Muscle layer of colon (tissue), 2 donors: ENCODE measurements around the gene GPR22.

Experiments used
- H3K27ac ChIP-seq: one replicate; pipeline ENCODE4 v1.7.0; 2013; ENCODE audit warnings: low read depth, mild to moderate bottlenecking, low read length, moderate library complexity
- H3K27me3 ChIP-seq, 2 donors: one replicate each; pipeline ENCODE4 v1.7.0; 2013; ENCODE audit warnings: low read length in 2 of 2, mild to moderate bottlenecking in 2 of 2; ENCODE audit not compliant: insufficient read depth in 2 of 2, control insufficient read depth in 1 of 2
- H3K36me3 ChIP-seq: one replicate; pipeline ENCODE4 v1.7.0; 2013; ENCODE audit warnings: mild to moderate bottlenecking, low read length; ENCODE audit not compliant: insufficient read depth
- H3K4me1 ChIP-seq: one replicate; pipeline ENCODE4 v1.7.0; 2013; ENCODE audit warnings: mild to moderate bottlenecking, low read length; ENCODE audit not compliant: insufficient read depth
- H3K4me3 ChIP-seq, 2 donors: one replicate each; pipeline ENCODE4 v1.7.0; 2013; ENCODE audit warnings: low read length in 2 of 2, low read depth in 1 of 2, mild to moderate bottlenecking in 1 of 2, moderate library complexity in 1 of 2
- H3K9ac ChIP-seq: one replicate; pipeline ENCODE4 v1.7.0; 2013; ENCODE audit warnings: low read length
- H3K9me3 ChIP-seq: one replicate; pipeline ENCODE4 v1.7.0; 2013; ENCODE audit warnings: mild to moderate bottlenecking, low read length
- donor health status: abdominal sarcoma.
- donor health status: Adenocarcinoma of cecum.

The GPR22 gene

DNA sequence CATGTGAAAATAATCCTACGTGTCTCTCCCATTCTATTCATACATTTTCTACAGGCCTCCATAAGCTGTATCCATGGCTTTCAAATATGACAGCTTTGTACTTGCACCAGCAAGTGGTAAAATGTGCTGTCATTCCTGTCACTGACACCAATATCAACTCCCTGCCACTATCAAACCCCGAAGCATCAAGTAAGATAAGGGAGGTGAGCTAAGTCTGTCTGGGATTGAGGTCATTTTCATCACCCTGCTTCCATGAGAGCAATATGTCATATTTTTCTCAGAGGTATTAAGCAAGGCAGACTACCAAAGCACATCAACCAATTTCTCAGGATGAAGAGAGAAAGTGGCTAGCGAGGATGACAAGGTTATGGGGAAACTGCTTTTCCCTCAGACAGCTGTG is 11.1 kb downstream of the GPR22 start:
- H3K9me3 ChIP-seq, result no peaks in the 10 kb centered on the region
- no peak overlapping the region for H3K4me3 ChIP-seq
- H3K36me3 ChIP-seq, result no peaks in the 10 kb centered on the region
- H3K27ac ChIP-seq, result no peak overlapping the region
- no peak overlapping the region for H3K9ac ChIP-seq
- H3K27me3 ChIP-seq, result no peaks in the 10 kb centered on the region
- H3K4me1 ChIP-seq, result no peaks in the 10 kb centered on the region

DNA sequence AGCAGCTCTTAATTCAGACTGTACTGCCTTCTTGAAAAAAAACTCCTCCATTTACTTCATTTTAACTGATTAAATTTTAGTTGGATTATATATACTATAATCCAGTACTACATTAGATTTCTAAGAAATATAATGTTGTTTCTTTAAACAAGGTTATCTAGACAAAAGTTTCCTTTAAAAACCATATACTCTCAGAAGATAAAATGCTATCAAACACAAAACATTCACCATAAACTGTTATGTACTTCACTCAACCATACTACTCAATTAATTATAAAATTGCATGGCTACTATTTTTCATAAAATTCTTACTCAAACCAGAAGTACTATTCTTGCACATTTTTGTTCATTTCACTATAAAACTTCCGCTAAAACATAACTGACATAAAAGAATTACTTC is 12.7 kb downstream of the GPR22 start:
- Histone ChIP-seq H3K27me3 (no peaks in the 10 kb centered on the region), H3K4me3 (no peak overlapping the region), H3K9me3 (no peaks in the 10 kb centered on the region), H3K36me3 (no peaks in the 10 kb centered on the region), H3K4me1 (no peaks in the 10 kb centered on the region), H3K9ac (no peak overlapping the region), H3K27ac (no peak overlapping the region)

DNA sequence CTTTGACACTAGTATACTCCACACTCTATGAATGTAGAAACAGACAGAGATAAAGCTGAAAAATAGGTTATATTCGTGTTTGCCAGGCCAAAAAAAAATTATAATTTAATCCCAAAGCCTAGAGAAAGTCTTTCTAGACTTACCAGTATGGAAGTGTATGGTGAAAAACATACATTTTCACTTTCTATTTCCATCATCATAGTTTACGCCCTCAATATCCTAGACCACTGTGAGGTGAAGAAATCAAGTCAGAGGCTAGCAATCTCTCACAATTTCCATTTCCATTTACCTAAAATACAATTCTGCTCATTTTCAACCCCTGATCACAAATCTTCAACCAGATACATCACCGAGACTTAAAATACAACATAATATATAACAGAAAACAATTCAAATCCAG is 16.2 kb downstream of the GPR22 start:
- Histone ChIP-seq H3K27ac (no peak overlapping the region), H3K9ac (no peak overlapping the region), H3K4me3 (no peak overlapping the region), H3K4me1 (no peaks in the 10 kb centered on the region), H3K36me3 (no peaks in the 10 kb centered on the region), H3K9me3 (no peaks in the 10 kb centered on the region), H3K27me3 (no peaks in the 10 kb centered on the region)

DNA sequence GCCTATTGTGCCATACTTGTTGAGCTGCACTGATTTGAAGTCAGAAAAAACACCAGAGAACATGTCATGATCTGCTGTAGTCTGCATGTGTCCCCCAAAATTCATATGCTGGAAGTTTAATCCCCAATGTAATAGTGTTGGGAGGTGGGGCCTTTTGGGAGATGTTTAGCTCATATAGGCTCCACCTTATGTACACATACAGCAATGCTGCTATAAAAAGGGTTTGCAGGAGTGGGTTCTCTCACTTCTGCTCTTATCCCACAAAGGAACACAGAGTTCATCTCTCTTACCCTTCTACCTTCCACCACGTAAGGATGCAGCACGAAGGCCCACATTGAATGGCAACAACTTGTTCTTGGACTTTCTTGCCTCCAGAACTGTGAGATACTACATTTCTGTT is 23.0 kb downstream of the GPR22 start:
- H3K27ac ChIP-seq, result no peak overlapping the region
- H3K27me3 ChIP-seq, result no peaks in the 10 kb centered on the region
- H3K9me3 ChIP-seq, result no peaks in the 10 kb centered on the region
- no peak overlapping the region for H3K4me3 ChIP-seq
- no peaks in the 10 kb centered on the region for H3K36me3 ChIP-seq
- no peak overlapping the region for H3K9ac ChIP-seq
- no peaks in the 10 kb centered on the region for H3K4me1 ChIP-seq

GRCh38 chr7:107494315-107494751 is 24.5 kb downstream of the GPR22 start:
- Histone ChIP-seq H3K9ac (no peak overlapping the region), H3K36me3 (no peaks in the 10 kb centered on the region), H3K27ac (no peak overlapping the region), H3K4me1 (no peaks in the 10 kb centered on the region), H3K4me3 (no peak overlapping the region), H3K9me3 (no peaks in the 10 kb centered on the region), H3K27me3 (no peaks in the 10 kb centered on the region)

DNA sequence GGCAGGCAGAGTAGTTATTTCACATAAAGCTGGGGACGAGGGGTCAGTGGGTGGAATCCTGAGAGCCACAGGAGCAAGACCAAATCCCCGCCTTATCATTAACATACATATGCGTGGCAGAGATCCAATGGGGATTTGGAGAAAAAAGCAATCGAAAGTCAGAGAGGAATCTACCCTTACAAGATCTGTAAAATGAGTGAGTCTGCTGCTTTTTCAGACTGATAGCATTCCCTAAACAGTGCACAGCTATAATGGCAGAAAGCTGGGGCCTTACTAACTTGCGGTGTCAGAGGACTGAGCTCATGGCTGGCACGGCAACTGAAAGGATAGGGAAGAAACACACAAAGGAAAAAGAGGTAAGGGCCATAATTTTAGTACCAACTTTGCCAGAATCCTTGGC is 25.0 kb downstream of the GPR22 start:
- Histone ChIP-seq H3K9me3 (no peaks in the 10 kb centered on the region), H3K4me3 (no peak overlapping the region), H3K36me3 (no peaks in the 10 kb centered on the region), H3K9ac (no peak overlapping the region), H3K27me3 (no peaks in the 10 kb centered on the region), H3K4me1 (no peaks in the 10 kb centered on the region), H3K27ac (no peak overlapping the region)

GRCh38 chr7:107495516-107495915 is 25.7 kb downstream of the GPR22 start:
- Histone ChIP-seq H3K4me1 (no peaks in the 10 kb centered on the region), H3K36me3 (no peaks in the 10 kb centered on the region), H3K9ac (no peak overlapping the region), H3K27me3 (no peaks in the 10 kb centered on the region), H3K4me3 (no peak overlapping the region), H3K27ac (no peak overlapping the region), H3K9me3 (no peaks in the 10 kb centered on the region)

DNA sequence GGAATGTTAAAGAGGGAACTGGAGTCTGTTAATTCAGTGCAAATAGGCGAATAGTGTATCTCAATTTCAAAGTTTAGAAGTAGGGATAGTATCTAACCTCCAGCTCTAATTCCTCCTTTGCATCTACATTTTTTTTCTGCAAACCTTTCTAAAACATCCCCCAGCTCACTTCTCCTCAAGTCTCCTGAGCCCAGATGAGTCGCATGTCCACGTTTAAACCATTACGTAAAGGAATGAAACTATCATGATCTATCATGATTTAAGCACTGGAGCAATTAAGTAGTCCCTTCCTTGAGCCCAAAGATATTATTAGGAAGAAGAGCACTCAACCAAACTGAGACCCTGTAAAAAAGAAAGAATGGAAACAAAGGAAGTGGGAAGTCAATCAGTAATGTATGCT is 29.9 kb downstream of the GPR22 start:
- Histone ChIP-seq H3K4me3 (no peak overlapping the region), H3K27ac (no peak overlapping the region), H3K9me3 (no peaks in the 10 kb centered on the region), H3K4me1 (no peaks in the 10 kb centered on the region), H3K36me3 (no peaks in the 10 kb centered on the region), H3K27me3 (no peaks in the 10 kb centered on the region), H3K9ac (no peak overlapping the region)

- Histone ChIP-seq H3K9me3 (no peaks in the 10 kb centered on the region), H3K9ac (no peak overlapping the region), H3K27ac (no peak overlapping the region), H3K27me3 (no peaks in the 10 kb centered on the region), H3K36me3 (no peaks in the 10 kb centered on the region), H3K4me1 (no peaks in the 10 kb centered on the region), H3K4me3 (no peak overlapping the region)
Measured at GRCh38 chr7:107501593-107501992, 31.7 kb downstream of the GPR22 start.

DNA sequence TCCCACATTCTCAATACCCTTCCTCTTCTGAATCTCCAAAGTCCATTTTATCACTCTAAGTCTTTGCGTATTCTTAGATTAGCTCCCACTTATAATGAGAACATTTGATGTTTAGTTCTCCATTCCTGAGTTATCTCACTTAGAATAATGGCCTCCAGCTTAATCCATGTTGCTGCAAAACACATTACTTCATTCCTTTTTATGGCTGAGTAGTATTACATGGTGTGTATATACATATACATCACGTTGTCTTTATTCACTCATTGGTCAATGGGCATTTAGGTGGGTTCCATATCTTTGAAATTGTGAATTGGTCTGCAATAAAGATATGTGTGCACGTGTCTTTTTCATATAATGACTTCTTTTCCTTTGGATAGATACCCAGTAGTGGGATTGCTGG is 32.3 kb downstream of the GPR22 start:
- Histone ChIP-seq H3K27me3 (no peaks in the 10 kb centered on the region), H3K9ac (no peak overlapping the region), H3K4me3 (no peak overlapping the region), H3K9me3 (no peaks in the 10 kb centered on the region), H3K36me3 (no peaks in the 10 kb centered on the region), H3K4me1 (no peaks in the 10 kb centered on the region), H3K27ac (no peak overlapping the region)

GRCh38 chr7:107502797-107503196 is 32.9 kb downstream of the GPR22 start:
- no peaks in the 10 kb centered on the region for H3K4me1 ChIP-seq
- no peaks in the 10 kb centered on the region for H3K27me3 ChIP-seq
- no peak overlapping the region for H3K4me3 ChIP-seq
- H3K27ac ChIP-seq, result no peak overlapping the region
- no peak overlapping the region for H3K9ac ChIP-seq
- no peaks in the 10 kb centered on the region for H3K36me3 ChIP-seq
- H3K9me3 ChIP-seq, result no peaks in the 10 kb centered on the region

- Histone ChIP-seq H3K9me3 (no peaks in the 10 kb centered on the region), H3K4me1 (no peaks in the 10 kb centered on the region), H3K36me3 (no peaks in the 10 kb centered on the region), H3K27ac (no peak overlapping the region), H3K4me3 (no peak overlapping the region), H3K9ac (no peak overlapping the region), H3K27me3 (no peaks in the 10 kb centered on the region)
Measured at GRCh38 chr7:107503687-107504086, 33.8 kb downstream of the GPR22 start.
